Daoy (cell line): ENCODE data around the gene MON1B. TPM values are rescaled to one million over a fixed set of nuclear protein-coding genes. Genes with fewer than 3 reads are reported as not detected.

Experiments used
- DNase-seq: peaks from one replicate; pipeline ENCODE4 v3.0.0-alpha.2; 2015; ENCODE audit warnings: low read depth
- total RNA-seq: library from RNA; depleted of rRNA; stranded (reverse); fragments of >200 nt; shearing (Covaris generic); gene quantifications from 2 replicates; pipeline ENCODE4 v1.2.3, GENCODE V29; 2014; rRNA removed

The MON1B gene
- total RNA-seq, 1 experiment from 2014 or later, result 5.7 TPM

- DNase-seq, result no peak
Measured at GRCh38 chr16:77246150-77246549, 55.2 kb downstream of the MON1B start.

DNA sequence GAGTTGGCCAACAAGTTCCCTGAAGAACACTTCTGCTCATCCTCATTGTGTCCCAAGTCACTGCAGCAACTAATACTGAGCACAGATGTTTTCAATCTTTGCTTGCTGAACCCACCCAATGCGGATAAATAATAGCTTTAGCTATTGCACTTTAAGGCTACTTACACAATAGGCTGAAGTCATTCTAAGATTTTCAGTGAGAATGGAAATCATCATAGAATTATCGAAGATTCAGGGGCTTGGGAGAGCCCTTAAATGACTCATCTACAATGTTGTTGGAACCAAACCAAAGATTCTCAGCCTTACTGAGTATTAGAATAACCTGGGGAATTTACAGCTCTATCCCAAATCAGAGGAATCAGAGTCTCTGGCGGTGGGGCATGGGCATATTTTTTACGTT lies 59.4 kb downstream of the MON1B start:
- no peak for DNase-seq

Other genes with a start within 250 kb of the MON1B start
- not detected in 2 replicates for gene SYCE1L, start 8.2 kb downstream of the MON1B start, total RNA-seq
- gene ADAMTS18, start 243.8 kb downstream of the MON1B start, total RNA-seq, result 0.51 and 1.7 TPM in 2 replicates